NCI-H1694 treated with DMSO at 0.1 percent for 48 hours (cell line): ENCODE data around the gene DDB1.

Source experiments
- DNase-seq: peaks from one replicate; lab custom pipeline; 2025; lab: John Stamatoyannopoulos, UW

The DDB1 gene

GRCh38 chr11:61332797-61333549 is at the start of gene DDB1, which contains the start of gene TKFC:
DDB1 (minus strand) TSS chr11:61333105; CDS start chr11:61332968, 137 bp downstream.
TKFC (plus strand) TSS chr11:61333228; CDS start chr11:61334729, 1,501 bp downstream.
- peak; percentile 77 for DNase-seq

- no peak for DNase-seq
Measured at GRCh38 chr11:61380884-61381283, 48.0 kb upstream of the DDB1 start.

- DNase-seq, result no peak
Measured at GRCh38 chr11:61378713-61379313, 45.9 kb upstream of the DDB1 start.

GRCh38 chr11:61377461-61378160 is 44.7 kb upstream of the DDB1 start:
- DNase-seq, result no peak

GRCh38 chr11:61375761-61376108 is 42.8 kb upstream of the DDB1 start:
- DNase-seq, result no peak

- DNase-seq, result no peak
Measured at GRCh38 chr11:61372659-61373420, 39.9 kb upstream of the DDB1 start.

- no peak for DNase-seq
Measured at GRCh38 chr11:61370349-61371005, 37.6 kb upstream of the DDB1 start.

- DNase-seq, result no peak
Measured at GRCh38 chr11:61369372-61370348, 36.8 kb upstream of the DDB1 start.

GRCh38 chr11:61368646-61369045 is 35.7 kb upstream of the DDB1 start:
- no peak for DNase-seq

GRCh38 chr11:61367406-61367805 is 34.5 kb upstream of the DDB1 start:
- no peak for DNase-seq

- DNase-seq, result no peak
Measured at GRCh38 chr11:61364012-61364675, 31.2 kb upstream of the DDB1 start.

- no peak for DNase-seq
Measured at GRCh38 chr11:61362542-61362875, 29.6 kb upstream of the DDB1 start.

GRCh38 chr11:61361741-61362541 is 29.0 kb upstream of the DDB1 start, which contains the start of the genes CYB561A3 and TMEM138:
CYB561A3 (minus strand) TSS chr11:61361882; CDS start chr11:61356713, 5,169 bp downstream.
TMEM138 (plus strand) TSS chr11:61362374; CDS start chr11:61364391, 2,017 bp downstream.
- DNase-seq, result peak; percentile 90

- DNase-seq, result peak; percentile 17
Measured at GRCh38 chr11:61361237-61361740, 28.4 kb upstream of the DDB1 start.

- DNase-seq, result no peak
Measured at GRCh38 chr11:61359516-61359915, 26.6 kb upstream of the DDB1 start.

- DNase-seq, result no peak
Measured at GRCh38 chr11:61358566-61358965, 25.7 kb upstream of the DDB1 start.

GRCh38 chr11:61357894-61358239 is 25.0 kb upstream of the DDB1 start:
- DNase-seq, result no peak

GRCh38 chr11:61357233-61357893 is 24.5 kb upstream of the DDB1 start:
- no peak for DNase-seq
